Stimulated activated naive B cell treated with anti-CD40 and anti-IgM and Interleukin-4, amounts not matched to agents 10 μg/mL and 1 μg/mL and 100 μg/mL, for 72 hours (primary cell): ENCODE data around the gene XRCC3.

Source experiments
- ATAC-seq, 2 donors: fragments of 150-1000 bp; cut with Tn5 transposase; replicated peaks; 2 replicates each; pipeline ENCODE4 v1.10.0; 2021; ENCODE audit warnings: moderate library complexity in 1 of 2
- DNase-seq: peaks from one replicate; pipeline ENCODE4 v3.0.0; 2021
- H3K27ac Mint-ChIP-seq: one replicate; pipeline ENCODE4 v1.8.0; 2022; ENCODE audit warnings: mild to moderate bottlenecking, mixed read lengths
- H3K27me3 Mint-ChIP-seq, 2 donors: one replicate each; pipeline ENCODE4 v1.8.0; 2022; ENCODE audit warnings: mixed read lengths in 2 of 2
- H3K36me3 Mint-ChIP-seq, 2 donors: one replicate each; pipeline ENCODE4 v1.8.0; 2022; ENCODE audit warnings: mixed read lengths in 2 of 2, mild to moderate bottlenecking in 1 of 2
- H3K4me1 Mint-ChIP-seq, 2 donors: one replicate each; pipeline ENCODE4 v1.8.0; 2022; ENCODE audit warnings: mixed read lengths in 2 of 2, mild to moderate bottlenecking in 1 of 2
- H3K4me3 Mint-ChIP-seq, 2 donors: one replicate each; pipeline ENCODE4 v1.8.0; 2022; ENCODE audit warnings: mild to moderate bottlenecking in 2 of 2, mixed read lengths in 2 of 2, moderate library complexity in 1 of 2
- H3K9me3 Mint-ChIP-seq, 2 donors: one replicate each; pipeline ENCODE4 v1.8.0; 2022; ENCODE audit warnings: mixed read lengths in 2 of 2, mild to moderate bottlenecking in 1 of 2

The XRCC3 gene

GRCh38 chr14:103742499-103743255 lies 27.4 kb upstream of the XRCC3 start:
- H3K4me3 Mint-ChIP-seq: no peak overlapping the region
- peak overlapping the region; percentile 3 for H3K27ac Mint-ChIP-seq
- peaks cover 21 to 27% of the 10 kb centered on the region in 2 donors for H3K36me3 Mint-ChIP-seq
- no peaks in the 10 kb centered on the region for H3K9me3 Mint-ChIP-seq
- no peaks in the 10 kb centered on the region for H3K4me1 Mint-ChIP-seq
- DNase-seq (no peak), ATAC-seq (no peak)
- no peaks in the 10 kb centered on the region for H3K27me3 Mint-ChIP-seq

- no peak for ATAC-seq
- no peaks in the 10 kb centered on the region for H3K9me3 Mint-ChIP-seq
- no peak overlapping the region for H3K4me3 Mint-ChIP-seq
- no peak for DNase-seq
- H3K27ac Mint-ChIP-seq: peak overlapping the region; percentile 20
- peaks cover 22 to 27% of the 10 kb centered on the region in 2 donors for H3K36me3 Mint-ChIP-seq
- no peaks in the 10 kb centered on the region for H3K27me3 Mint-ChIP-seq
- H3K4me1 Mint-ChIP-seq: no peaks in the 10 kb centered on the region
These were observed 26.6 kb upstream of the XRCC3 start for GRCh38 chr14:103741876-103742275.

DNA sequence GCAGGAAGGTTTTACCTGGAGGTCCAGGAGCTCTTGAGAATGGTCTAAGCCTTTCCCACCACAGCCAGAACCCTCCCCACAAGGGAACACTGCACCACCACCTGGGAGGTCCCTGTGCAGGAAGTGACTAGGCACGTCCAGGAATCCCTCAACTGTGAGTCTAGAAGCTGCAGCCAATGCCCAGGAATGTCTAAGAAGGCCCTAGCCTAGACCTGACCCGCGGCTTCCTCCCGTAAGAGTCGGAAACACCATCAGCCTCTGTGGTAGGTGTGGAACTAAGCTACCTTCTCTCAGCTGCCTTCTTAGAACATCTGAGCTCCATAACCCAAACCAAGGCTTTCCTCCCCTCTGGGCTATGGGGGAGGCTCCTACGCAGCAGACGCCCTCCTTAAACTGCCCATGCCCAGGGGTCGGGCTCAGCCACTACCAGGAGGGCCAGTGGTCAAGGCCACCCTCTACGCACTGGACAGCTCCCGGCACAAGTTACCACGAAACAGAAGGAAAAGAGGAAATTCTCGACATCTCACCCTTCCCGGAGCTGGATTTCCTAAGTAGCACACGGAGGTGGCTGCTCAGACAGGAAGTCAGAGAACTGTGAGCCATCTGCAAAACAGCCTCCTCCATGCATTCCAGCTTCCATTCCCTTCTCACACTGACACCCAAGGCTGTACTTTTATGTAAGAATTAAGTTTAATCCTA lies 25.9 kb upstream of the XRCC3 start:
- no peak for ATAC-seq
- Mint-ChIP-seq H3K4me3 (no peak overlapping the region), H3K27ac (no peak overlapping the region), H3K36me3 (peaks cover 22 to 25% of the 10 kb centered on the region in 2 donors), H3K27me3 (no peaks in the 10 kb centered on the region), H3K9me3 (no peaks in the 10 kb centered on the region), H3K4me1 (no peaks in the 10 kb centered on the region)
- no peak for DNase-seq

DNA sequence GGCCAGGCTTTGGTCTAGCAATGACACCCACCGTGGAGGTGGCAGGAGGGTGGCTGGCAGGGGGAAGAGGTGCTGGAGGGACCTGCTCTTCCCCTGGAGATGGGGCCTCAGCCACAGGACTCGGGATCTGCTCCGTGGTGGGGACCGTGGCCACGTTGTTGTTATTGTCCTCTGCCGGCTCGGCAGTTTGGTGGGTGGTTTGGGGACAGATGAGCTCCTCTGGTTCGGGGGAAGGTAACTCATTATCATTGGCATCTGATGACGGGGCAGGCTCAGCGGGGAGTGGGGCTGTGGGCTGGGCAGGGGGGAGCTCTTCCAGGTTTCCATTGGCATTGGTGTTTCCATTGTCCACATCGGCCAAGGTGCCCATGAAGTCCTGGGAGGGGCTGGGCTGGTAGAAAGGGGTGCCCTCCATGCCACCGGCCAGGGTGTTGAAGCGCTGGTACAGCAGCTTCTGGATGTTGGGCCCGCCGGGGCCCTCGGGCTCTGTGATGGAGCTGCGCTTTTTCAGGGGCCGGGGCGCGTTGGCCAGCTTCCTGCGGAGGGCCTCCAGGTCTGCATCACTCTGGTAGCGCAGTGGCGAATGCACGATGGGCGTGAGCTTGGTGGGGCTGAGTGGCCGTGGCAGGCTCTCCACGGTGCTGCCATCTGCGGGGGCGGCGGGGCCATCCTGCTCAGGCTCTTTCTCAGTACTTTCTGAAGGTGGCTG lies 24.7 kb upstream of the XRCC3 start:
- Mint-ChIP-seq H3K4me3 (no peak overlapping the region), H3K27ac (no peak overlapping the region)

GRCh38 chr14:103739466-103739792 lies 24.2 kb upstream of the XRCC3 start:
- H3K36me3 Mint-ChIP-seq: peaks cover 23 to 29% of the 10 kb centered on the region in 2 donors
- DNase-seq (no peak), ATAC-seq (no peak)
- no peaks in the 10 kb centered on the region for H3K27me3 Mint-ChIP-seq
- no peaks in the 10 kb centered on the region for H3K9me3 Mint-ChIP-seq
- H3K4me3 Mint-ChIP-seq: no peak overlapping the region
- no peaks in the 10 kb centered on the region for H3K4me1 Mint-ChIP-seq
- no peak overlapping the region for H3K27ac Mint-ChIP-seq

More for the DNA sequence above, 24.7 kb upstream of the XRCC3 start:
- H3K9me3 Mint-ChIP-seq: no peaks in the 10 kb centered on the region
- peaks cover 20 to 25% of the 10 kb centered on the region in 2 donors for H3K36me3 Mint-ChIP-seq
- no peaks in the 10 kb centered on the region for H3K27me3 Mint-ChIP-seq
- H3K4me1 Mint-ChIP-seq: no peaks in the 10 kb centered on the region
- DNase-seq: no peak
- ATAC-seq: no peak

GRCh38 chr14:103738701-103739451 lies 23.6 kb upstream of the XRCC3 start:
- H3K4me1 Mint-ChIP-seq: no peaks in the 10 kb centered on the region
- no peaks in the 10 kb centered on the region for H3K27me3 Mint-ChIP-seq
- no peak overlapping the region for H3K4me3 Mint-ChIP-seq
- H3K36me3 Mint-ChIP-seq: peaks cover 24 to 30% of the 10 kb centered on the region in 2 donors
- DNase-seq (no peak), ATAC-seq (no peak)
- H3K27ac Mint-ChIP-seq: no peak overlapping the region
- no peaks in the 10 kb centered on the region for H3K9me3 Mint-ChIP-seq

DNA sequence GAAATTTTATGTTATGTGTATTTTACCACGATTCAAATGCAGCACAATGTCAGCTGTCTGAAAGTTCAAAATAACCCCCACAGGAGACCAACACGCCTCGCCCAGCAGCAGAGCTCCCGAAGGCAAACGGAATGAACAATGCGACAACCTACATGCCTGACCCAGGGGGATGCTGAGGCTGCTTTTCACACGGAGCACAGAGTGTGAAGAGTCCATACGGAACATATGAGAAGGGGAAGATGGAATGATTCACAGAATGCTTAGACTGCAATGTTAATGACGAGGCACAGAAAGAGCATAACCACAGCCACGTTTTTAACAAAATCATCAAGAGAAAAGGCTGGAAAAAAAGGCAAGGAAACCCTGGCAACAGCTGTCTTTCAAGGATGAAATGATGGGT lies 22.9 kb upstream of the XRCC3 start:
- H3K4me1 Mint-ChIP-seq: no peaks in the 10 kb centered on the region
- H3K27me3 Mint-ChIP-seq: no peaks in the 10 kb centered on the region
- peaks cover 24 to 30% of the 10 kb centered on the region in 2 donors for H3K36me3 Mint-ChIP-seq
- no peak overlapping the region for H3K27ac Mint-ChIP-seq
- DNase-seq (no peak), ATAC-seq (no peak)
- H3K4me3 Mint-ChIP-seq: no peak overlapping the region
- no peaks in the 10 kb centered on the region for H3K9me3 Mint-ChIP-seq

- H3K4me3 Mint-ChIP-seq: no peak overlapping the region
- H3K27me3 Mint-ChIP-seq: no peaks in the 10 kb centered on the region
- peaks cover 25 to 35% of the 10 kb centered on the region in 2 donors for H3K36me3 Mint-ChIP-seq
- ATAC-seq (no peak), DNase-seq (no peak)
- H3K27ac Mint-ChIP-seq: no peak overlapping the region
- H3K9me3 Mint-ChIP-seq: no peaks in the 10 kb centered on the region
- no peaks in the 10 kb centered on the region for H3K4me1 Mint-ChIP-seq
These were observed 22.3 kb upstream of the XRCC3 start for GRCh38 chr14:103737432-103738045.

DNA sequence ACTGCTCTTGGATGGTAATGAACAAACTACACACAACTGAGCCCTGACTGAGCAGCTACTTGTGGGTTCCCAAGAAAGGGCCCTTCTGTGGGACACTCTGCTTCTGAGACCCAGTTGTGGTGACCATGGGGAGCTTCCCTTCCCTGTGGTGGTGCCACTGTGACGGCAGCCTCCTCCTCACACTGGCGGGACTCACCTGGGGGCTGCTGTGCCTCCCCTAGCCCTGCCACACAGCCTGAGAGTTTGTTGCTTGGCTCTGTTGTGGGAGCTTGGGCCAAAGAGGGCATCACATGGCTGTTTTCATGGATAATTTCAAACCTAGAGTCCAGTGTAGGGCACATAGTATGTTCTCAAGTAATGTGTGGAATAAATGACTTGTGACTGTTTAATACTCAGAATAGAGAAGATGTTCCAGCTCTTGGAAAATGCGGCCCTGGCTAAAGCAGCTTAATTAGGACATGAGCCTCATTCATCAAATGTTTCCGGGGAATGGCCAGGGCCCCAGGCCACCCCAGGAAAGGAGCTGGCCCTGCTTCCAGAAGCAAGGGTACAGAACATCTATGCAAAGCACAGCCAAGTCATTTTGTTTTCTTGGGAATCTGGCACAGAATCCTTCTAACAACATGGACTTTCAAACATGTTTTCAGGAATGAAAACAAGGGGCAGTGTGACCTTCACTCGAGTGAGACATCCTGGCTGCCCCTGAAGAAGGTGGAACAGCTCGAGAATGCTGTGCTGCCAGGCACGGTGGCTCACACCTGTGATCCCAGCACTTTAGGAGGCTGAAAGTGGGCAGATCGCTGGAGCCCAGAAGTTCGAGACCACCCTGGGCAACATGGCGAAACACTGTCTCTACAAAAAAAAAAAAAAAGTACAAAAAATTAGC lies 21.5 kb upstream of the XRCC3 start:
- Mint-ChIP-seq H3K4me1 (no peaks in the 10 kb centered on the region), H3K27ac (no peak overlapping the region), H3K9me3 (no peaks in the 10 kb centered on the region), H3K27me3 (no peaks in the 10 kb centered on the region), H3K4me3 (no peak overlapping the region), H3K36me3 (peaks cover 26 to 33% of the 10 kb centered on the region in 2 donors)
- ATAC-seq: no peak
- DNase-seq: no peak

DNA sequence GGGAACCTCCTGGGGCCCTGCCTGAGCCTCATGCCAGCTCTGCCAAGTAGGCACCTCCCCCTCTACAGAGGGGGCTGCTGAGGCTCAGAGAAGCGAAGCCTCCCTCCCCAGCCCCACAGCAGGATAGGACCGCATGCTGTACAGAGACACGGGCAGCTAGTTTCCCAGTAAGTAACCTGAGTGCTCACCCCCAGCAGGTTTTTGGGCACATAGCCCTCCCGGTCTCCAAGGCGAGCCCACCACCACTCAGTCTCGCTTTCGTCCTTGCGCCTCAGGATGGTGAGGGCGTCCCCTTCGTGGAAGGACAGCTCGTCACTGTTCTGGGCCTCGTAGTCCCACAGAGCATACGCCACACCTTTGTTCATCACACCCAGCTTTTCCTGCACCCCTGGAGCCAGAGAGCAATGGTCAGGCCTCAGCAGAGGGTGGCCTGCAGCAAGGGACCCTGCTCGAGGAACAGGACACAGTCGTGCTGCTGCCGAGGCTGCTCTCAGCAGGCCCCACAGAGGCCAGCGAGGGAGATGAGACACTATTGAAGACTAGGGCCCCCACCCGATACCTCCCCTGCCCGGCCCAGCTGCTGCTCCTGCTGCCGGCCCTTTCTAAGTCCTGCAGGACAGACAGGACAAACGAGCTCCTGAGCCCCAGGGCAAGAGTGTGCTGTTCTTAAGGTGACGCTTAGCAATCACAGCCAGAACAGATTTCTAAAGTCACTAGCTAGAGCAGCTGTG lies 20.7 kb upstream of the XRCC3 start:
- H3K27ac Mint-ChIP-seq: no peak overlapping the region
- H3K9me3 Mint-ChIP-seq: no peaks in the 10 kb centered on the region
- H3K4me3 Mint-ChIP-seq: no peak overlapping the region
- H3K4me1 Mint-ChIP-seq: no peaks in the 10 kb centered on the region
- no peaks in the 10 kb centered on the region for H3K27me3 Mint-ChIP-seq
- peaks cover 25 to 31% of the 10 kb centered on the region in 2 donors for H3K36me3 Mint-ChIP-seq
- no peak for DNase-seq
- ATAC-seq: no peak

- H3K36me3 Mint-ChIP-seq: peaks cover 27 to 36% of the 10 kb centered on the region in 2 donors
- DNase-seq: no peak
- no peaks in the 10 kb centered on the region for H3K9me3 Mint-ChIP-seq
- no peak for ATAC-seq
- no peak overlapping the region for H3K4me3 Mint-ChIP-seq
- H3K27me3 Mint-ChIP-seq: no peaks in the 10 kb centered on the region
- H3K27ac Mint-ChIP-seq: no peak overlapping the region
- H3K4me1 Mint-ChIP-seq: no peaks in the 10 kb centered on the region
These were observed 20.2 kb upstream of the XRCC3 start for GRCh38 chr14:103735439-103735814.

DNA sequence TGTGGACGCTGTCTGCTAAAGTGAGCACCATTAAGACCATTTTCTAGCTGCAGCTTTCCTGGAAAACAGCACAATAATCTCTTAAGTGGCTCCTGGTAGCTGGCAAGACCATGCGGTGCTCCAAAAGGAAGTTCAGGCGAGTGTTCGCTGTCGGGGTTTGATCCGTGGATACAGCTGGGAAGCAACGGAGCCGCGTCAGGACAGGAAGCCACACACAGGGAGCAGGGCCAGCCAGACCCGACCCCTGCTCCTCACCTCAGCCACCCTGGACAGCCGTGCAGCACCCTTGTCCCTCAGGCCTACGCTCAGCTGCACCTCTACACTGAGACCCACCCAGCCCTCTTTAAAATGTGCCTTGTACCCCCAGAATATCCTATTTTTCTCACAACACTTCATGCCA lies 19.8 kb upstream of the XRCC3 start:
- ATAC-seq: no peak
- H3K4me1 Mint-ChIP-seq: no peaks in the 10 kb centered on the region
- H3K4me3 Mint-ChIP-seq: no peak overlapping the region
- peaks cover 29 to 38% of the 10 kb centered on the region in 2 donors for H3K36me3 Mint-ChIP-seq
- H3K9me3 Mint-ChIP-seq: no peaks in the 10 kb centered on the region
- DNase-seq: no peak
- peak overlapping the region; percentile 76 for H3K27ac Mint-ChIP-seq
- no peaks in the 10 kb centered on the region for H3K27me3 Mint-ChIP-seq
